ENCODE measurements around the gene ANKRD12.
"Not testable (repeated sequence)": the region's sequence is repeated elsewhere in the genome, so short reads cannot be mapped to it uniquely, and the experiment has no call there.

The ANKRD12 gene

DNA sequence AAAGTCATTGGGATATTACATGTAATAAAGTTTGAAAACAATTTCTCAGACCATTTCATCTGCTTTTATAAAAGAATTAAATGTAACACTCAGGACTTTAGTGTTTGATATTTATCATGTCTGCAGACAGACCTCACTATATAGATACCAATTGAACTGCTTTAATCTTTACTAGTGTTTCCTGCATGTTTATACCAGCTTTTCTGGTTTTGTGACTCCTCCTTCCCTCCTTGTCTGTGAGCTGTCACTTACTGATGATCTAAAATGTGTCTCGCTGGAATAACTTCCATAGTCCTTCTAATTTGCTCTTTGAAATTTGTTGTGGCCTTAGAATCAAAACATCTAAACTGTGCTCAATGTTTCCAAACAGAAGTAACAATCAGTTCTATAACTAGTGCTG is 126.7 kb downstream of the ANKRD12 start:
- Histone ChIP-seq H3K36me3 (ENCODE audit: control insufficient read depth, insufficient read depth, low read length) (peaks cover 4% of the 10 kb centered on the region), H3K27me3 (replicated peaks; ENCODE audit: control insufficient read depth, insufficient read depth, low read length) (no peaks in the 10 kb centered on the region), H3K4me3 (replicated peaks; ENCODE audit: low read depth, low read length) (no peak overlapping the region)
- TF ChIP-seq, protein P1, sequence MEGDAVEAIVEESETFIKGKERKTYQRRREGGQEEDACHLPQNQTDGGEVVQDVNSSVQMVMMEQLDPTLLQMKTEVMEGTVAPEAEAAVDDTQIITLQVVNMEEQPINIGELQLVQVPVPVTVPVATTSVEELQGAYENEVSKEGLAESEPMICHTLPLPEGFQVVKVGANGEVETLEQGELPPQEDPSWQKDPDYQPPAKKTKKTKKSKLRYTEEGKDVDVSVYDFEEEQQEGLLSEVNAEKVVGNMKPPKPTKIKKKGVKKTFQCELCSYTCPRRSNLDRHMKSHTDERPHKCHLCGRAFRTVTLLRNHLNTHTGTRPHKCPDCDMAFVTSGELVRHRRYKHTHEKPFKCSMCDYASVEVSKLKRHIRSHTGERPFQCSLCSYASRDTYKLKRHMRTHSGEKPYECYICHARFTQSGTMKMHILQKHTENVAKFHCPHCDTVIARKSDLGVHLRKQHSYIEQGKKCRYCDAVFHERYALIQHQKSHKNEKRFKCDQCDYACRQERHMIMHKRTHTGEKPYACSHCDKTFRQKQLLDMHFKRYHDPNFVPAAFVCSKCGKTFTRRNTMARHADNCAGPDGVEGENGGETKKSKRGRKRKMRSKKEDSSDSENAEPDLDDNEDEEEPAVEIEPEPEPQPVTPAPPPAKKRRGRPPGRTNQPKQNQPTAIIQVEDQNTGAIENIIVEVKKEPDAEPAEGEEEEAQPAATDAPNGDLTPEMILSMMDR (IDR thresholded peaks at IDR 0.05; ENCODE audit: insufficient read depth, low read length, poor library complexity, severe bottlenecking) = no peak
- DNase-seq (ENCODE audit: extremely low read depth, insufficient read length) = no peak

DNA sequence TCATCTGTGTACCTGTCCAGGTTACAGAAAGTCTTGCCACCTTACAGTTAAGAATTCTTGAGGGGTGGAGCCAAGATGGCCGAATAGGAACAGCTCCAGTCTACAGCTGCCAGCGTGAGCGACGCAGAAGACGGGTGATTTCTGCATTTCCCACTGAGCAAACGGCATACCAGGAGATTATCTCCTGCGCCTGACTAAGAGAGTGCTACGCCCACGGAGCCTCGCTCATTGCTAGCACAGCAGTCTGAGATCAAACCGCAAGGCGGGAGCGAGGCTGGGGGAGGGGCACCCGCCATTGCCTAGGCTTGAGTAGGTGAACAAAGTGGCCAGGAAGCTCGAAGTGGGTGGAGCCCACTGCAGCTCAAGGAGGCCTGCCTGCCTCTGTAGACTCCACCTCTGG is 128.2 kb downstream of the ANKRD12 start:
- not testable (repeated sequence) for H3K4me3 ChIP-seq (replicated peaks; ENCODE audit: low read depth, low read length); DNase-seq (ENCODE audit: extremely low read depth, insufficient read length); H3K27me3 ChIP-seq (replicated peaks; ENCODE audit: control insufficient read depth, insufficient read depth, low read length); H3K36me3 ChIP-seq (ENCODE audit: control insufficient read depth, insufficient read depth, low read length)

DNA sequence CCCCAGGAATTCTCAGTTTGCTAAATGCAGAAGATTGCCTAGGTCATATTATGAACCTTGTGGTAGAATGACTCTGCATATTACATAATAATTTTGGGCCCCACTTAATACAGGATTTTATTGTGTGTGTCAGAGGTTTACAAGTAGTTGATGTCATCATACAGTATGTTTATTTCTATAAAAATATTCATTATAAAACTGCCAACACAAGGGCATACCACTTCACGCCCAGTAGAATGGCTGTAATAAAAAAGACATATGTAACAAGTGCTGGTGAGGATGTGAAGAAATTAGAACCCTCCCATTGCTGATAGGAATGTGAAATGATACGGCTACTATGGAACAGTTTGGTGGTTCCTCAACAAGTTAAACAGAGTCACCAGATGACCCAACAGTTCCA is 136.6 kb downstream of the ANKRD12 start:
- no peak for DNase-seq (ENCODE audit: extremely low read depth, insufficient read length)
- H3K27me3 ChIP-seq (replicated peaks; ENCODE audit: control insufficient read depth, insufficient read depth, low read length) = no peaks in the 10 kb centered on the region
- TF ChIP-seq, protein P1 (IDR thresholded peaks at IDR 0.05; ENCODE audit: insufficient read depth, low read length, poor library complexity, severe bottlenecking) = no peak
- H3K36me3 ChIP-seq (ENCODE audit: control insufficient read depth, insufficient read depth, low read length) = no peaks in the 10 kb centered on the region; the same call in 1 of the 2 replicates
- no peak overlapping the region for H3K4me3 ChIP-seq (replicated peaks; ENCODE audit: low read depth, low read length)

DNA sequence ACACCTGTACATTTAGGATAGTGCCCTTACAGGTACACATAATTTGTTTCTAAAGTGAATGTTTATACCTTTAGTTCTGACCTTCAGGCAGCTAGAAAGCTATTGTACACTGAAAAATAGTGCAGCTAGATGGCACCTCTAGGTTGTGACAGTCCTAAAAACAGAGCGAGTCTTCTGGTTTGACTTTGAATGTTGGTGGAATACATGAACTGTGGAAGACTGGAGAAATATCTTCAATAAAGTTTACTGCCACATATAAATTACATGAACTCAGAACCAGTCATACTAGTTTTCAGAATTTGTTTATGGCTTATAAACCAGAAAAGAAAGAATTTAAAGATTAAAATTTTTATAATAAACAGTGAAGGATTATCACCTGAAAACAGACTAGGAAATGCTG is 139.3 kb downstream of the ANKRD12 start:
- Histone ChIP-seq H3K27me3 (replicated peaks; ENCODE audit: control insufficient read depth, insufficient read depth, low read length) (no peaks in the 10 kb centered on the region), H3K4me3 (replicated peaks; ENCODE audit: low read depth, low read length) (no peak overlapping the region), H3K36me3 (ENCODE audit: control insufficient read depth, insufficient read depth, low read length) (peaks cover 4% of the 10 kb centered on the region; the same call in 1 of the 2 replicates)
- DNase-seq (ENCODE audit: extremely low read depth, insufficient read length) = no peak
- TF ChIP-seq, protein P1 (IDR thresholded peaks at IDR 0.05; ENCODE audit: insufficient read depth, low read length, poor library complexity, severe bottlenecking) = no peak

DNA sequence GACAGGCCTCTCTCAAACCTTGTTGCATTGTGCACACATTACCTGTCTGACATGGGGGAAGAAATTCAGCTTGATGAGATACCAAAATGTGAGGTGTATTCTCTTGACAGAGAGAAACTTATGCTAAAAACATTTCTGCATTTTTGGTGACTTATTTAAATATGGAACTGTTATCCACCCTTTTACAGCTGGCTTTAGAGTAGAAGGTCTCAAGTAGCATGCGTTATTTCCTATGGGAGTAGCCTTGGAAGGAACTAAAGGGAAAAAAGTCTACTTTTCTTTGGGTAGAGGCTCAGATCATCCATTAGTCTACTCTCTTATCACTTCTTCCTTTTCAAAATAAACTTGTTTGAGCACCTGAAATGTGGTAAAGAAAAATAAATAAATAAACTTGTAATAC is 141.4 kb downstream of the ANKRD12 start:
- DNase-seq (ENCODE audit: extremely low read depth, insufficient read length) = no peak
- Histone ChIP-seq H3K4me3 (replicated peaks; ENCODE audit: low read depth, low read length) (no peak overlapping the region), H3K36me3 (ENCODE audit: control insufficient read depth, insufficient read depth, low read length) (peaks cover 4% of the 10 kb centered on the region; the same call in 1 of the 2 replicates), H3K27me3 (replicated peaks; ENCODE audit: control insufficient read depth, insufficient read depth, low read length) (no peaks in the 10 kb centered on the region)
- TF ChIP-seq, protein P1 (IDR thresholded peaks at IDR 0.05; ENCODE audit: insufficient read depth, low read length, poor library complexity, severe bottlenecking) = no peak

DNA sequence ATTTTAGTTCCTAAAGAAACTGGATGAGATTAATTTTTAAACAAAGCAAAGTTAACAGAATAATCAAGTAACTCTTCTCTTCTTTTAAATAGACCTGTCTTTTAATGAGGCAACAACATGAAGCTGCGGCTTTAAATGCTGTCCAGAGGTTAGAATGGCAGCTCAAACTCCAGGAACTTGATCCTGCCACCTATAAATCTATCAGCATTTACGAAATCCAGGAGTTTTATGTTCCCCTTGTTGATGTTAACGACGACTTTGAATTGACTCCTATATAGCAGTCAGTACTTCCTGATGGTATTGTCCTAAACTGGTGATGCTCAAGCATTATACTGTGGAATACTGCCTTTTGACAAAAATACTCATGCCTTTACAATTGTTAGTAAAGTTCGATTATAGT is 144.3 kb downstream of the ANKRD12 start:
- TF ChIP-seq, protein P1 (IDR thresholded peaks at IDR 0.05; ENCODE audit: insufficient read depth, low read length, poor library complexity, severe bottlenecking) = no peak
- Histone ChIP-seq H3K36me3 (ENCODE audit: control insufficient read depth, insufficient read depth, low read length) (peaks cover 4% of the 10 kb centered on the region; the same call in 1 of the 2 replicates), H3K27me3 (replicated peaks; ENCODE audit: control insufficient read depth, insufficient read depth, low read length) (no peaks in the 10 kb centered on the region), H3K4me3 (replicated peaks; ENCODE audit: low read depth, low read length) (no peak overlapping the region)
- no peak for DNase-seq (ENCODE audit: extremely low read depth, insufficient read length)
